ENCODE results near the gene CYSTM1.
"Not testable (repeated sequence)": the region's sequence is repeated elsewhere in the genome, so short reads cannot be mapped to it uniquely, and the experiment has no call there.

CYSTM1 gene

DNA sequence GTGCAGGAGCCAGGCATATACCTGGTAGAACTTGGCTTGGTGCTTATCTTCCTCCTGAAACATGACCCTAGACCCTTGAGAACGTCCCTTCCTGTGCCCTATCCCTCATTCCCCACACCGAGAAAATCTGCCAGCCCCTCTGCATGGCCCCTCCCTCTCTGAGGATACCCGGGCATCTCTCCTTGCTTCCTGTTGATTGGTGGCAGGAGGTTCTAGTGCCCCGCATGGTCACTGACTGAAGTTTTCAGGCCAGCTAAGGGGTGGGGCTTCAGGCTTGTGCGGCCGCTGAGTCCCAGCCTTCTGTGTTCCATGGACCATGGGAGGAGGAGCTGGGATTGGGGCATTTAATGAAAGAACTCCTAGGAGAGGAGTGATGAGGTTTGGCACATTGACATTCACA, 26.5 kb upstream of the CYSTM1 start:
- in situ Hi-C loops (cut with HindIII; ENCODE audit: low sequenced_read_pairs) = no loop called here

- in situ Hi-C loops (cut with HindIII; ENCODE audit: low sequenced_read_pairs) = no loop called here
Observed at GRCh38 chr5:140150201-140150600, 24.8 kb upstream of the CYSTM1 start.

DNA sequence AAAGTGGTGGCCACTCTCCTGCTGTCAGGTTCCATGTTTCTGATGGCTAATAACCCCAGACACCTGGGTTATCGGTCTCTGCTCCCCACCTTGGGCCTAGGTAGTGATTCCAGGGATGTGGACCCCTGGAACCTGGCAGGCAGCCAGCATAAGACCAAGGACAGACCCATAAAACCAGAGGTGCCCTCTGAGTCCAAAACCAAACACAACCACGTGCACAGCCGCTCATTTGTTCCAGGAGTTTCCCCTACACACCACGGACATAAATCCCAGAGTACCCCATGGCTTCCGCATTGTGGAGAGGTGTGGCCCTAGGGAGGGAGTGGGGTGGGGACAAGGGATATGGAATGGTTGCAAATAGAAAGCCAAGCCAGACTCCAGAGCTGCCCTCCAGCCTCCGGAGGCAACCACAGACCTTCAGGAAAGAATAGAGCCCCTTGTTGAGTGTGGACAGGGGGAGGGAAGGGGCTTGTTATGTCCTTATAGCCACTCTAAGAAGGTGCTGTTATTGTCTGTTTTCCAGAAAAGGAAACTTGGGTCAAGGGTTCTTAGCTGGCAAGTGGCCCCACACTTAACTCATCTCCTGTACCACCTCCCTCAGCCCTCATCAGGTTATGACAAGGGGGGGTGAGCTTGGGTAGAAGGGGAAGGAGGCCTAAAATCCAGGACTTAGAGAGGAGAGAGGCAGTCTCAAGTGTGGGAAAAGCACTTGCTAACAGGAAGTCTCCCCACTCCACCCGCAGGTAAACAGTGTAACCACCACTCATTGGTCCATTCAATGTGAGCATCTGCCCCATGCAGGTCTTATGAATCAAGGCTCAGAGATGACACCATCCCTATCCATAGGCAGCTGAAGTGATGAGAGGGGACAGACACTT, 23.6 kb upstream of the CYSTM1 start:
- in situ Hi-C loops (cut with HindIII; ENCODE audit: low sequenced_read_pairs) = no loop called here

DNA sequence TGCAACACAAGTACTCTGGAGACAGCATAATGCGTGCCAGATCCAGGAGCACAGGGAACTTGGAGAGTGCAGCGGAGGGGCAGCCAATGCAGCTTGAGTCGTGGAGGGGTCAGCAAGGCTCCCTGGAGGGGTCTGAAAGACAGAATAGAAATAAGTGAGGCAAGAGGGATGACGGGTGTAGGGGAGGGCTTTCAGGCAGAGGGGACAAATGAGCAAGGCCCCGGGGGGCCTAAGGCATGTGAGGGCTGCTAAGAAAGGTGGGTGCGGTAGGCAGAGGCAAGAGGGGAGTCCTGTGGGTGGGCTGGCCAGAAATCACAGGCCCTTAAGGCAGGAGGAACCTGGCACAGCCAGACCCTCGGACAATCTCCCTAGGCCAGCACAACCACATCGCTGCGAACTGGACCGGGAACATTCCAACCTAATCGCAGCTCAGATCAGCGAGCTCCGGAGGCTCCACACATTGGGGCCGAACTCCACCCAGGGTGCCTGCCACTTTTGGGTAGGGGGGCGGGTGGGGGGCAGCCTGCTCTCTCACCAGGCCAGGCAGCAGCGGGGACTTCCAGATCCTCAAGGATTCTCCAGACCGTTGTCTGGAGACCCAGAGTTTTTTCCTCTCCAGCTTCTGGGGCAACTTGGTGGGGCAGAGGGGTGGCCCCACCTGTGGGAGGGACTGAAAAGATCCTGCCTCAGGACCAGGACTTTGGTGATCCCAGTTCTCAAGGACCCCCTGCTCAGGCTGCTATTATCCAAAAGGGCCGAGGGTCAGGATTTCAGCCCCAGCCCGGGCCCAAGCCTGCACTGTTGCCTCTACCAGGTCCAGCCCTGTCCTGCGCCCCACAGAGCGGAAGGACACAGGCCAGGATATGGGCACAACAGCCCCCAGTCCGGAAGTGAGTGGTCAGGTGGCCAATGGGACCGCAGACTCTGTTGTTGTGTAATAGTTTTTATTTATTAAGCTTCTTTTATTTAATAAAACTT, 22.7 kb upstream of the CYSTM1 start:
- in situ Hi-C loops (cut with HindIII; ENCODE audit: low sequenced_read_pairs) = no loop called here

DNA sequence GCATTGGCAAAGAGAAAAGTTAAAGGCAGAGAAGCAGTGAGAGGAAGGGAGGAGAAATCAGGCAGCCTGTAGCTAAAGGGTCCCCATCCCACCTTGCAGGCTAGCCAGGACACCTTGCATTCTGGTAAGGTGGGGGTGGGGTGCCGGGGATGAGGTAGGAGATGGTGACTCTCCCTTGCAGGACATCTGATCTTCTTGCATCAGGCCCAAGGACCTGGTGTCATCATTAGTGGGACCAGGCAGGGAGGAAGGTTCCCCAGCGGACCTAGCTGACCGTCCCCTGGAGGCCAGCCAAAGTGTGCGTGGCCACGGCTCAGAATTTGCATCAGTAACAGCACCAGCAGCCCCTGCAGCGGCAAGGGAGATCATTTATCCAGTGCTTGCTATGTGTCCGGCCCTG, 21.7 kb upstream of the CYSTM1 start:
- in situ Hi-C loops (cut with HindIII; ENCODE audit: low sequenced_read_pairs) = no loop called here

GRCh38 chr5:140153905-140154304, 21.1 kb upstream of the CYSTM1 start:
- in situ Hi-C loops (cut with HindIII; ENCODE audit: low sequenced_read_pairs) = no loop called here

DNA sequence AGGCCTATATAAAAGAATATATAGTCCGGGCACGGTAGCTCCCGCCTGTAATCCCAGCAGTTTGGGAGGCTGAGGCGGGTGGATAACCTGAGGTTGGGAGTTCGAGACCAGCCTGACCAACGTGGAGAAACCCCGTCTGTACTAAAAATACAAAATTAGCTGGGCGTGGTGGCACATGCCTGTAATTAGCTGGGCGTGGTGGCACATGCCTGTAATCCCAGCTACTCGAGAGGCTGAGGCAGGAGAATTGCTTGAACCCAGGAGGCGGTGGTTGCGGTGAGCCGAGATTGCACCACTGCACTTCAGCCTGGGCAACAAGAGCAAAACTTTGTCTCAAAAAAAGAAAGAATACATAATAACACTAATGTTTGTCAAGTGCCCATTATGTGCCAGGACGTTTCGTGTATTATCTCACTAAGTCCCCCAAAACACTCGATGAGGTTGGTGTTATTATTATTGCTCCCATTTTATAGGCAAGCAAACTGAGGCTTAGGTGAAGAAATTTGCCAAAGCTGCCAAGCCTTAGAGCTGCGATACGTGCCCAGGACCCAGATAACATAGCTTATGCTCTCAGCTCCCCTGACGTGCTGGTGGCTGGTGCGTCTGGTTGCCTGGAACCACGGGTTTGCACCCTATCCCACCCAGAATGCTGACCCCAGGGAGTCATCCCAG, 20.1 kb upstream of the CYSTM1 start:
- in situ Hi-C loops (cut with HindIII; ENCODE audit: low sequenced_read_pairs) = not testable (repeated sequence)

DNA sequence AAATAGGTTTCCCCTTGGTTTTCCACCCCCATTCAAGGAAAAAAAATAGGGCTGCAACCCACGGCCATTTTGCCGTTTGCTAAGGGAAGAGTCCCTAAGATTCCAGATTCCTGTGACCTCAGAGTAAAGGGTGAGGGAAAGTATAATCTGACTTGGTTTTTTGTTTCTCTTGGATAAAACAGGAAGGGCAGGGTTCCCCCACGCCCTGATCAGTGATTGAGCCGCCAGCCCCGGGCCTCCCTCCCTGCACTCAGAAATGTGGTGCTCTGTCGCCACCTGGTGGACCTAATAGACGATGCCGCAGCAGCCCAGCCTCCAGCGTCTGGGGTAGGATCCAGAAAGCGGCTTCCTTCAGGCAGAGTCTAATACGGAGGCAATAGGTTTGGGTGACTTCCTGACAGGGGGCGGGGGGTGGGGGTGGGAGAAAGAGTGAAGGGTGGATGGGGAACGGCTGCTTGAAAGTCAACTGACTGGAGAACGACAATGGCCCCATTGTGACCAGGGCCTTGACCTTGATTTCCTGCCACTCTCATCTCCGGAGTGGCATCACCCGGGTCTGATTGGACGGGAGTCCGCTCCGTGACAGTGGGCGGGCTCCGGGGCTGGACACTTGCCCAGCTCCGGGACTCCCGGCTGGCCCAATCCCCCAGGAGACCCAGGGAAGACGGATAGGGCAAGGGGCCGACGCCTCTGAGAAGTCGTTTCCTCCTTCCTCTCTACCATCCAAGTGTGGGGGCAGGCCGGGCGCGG, 17.8 kb upstream of the CYSTM1 start:
- in situ Hi-C loops (cut with HindIII; ENCODE audit: low sequenced_read_pairs) = no loop called here

- in situ Hi-C loops (cut with HindIII; ENCODE audit: low sequenced_read_pairs) = no loop called here
Observed at GRCh38 chr5:140159014-140159927, 15.7 kb upstream of the CYSTM1 start.

DNA sequence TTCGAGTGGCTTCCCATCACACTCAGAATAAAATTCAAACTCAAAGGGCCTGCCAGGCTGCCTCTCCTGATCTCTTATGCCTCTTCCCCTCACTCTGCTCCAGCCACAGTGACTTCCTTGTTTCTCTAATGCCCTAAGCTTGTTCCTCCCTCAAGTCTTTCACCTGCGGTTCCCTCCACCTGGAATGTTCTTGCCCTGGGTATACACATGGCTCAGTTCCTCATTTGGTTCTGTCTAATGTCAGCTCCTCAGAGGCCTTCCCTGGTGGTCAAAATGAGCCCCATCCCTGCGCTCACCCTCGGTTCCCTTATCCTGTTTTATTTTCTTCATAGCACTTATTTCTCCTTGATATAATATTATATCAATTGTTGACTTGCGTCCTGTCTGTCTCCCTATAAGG, 12.7 kb upstream of the CYSTM1 start:
- in situ Hi-C loops (cut with HindIII; ENCODE audit: low sequenced_read_pairs) = no loop called here

- in situ Hi-C loops (cut with HindIII; ENCODE audit: low sequenced_read_pairs) = no loop called here
Observed at GRCh38 chr5:140162781-140163180, 12.2 kb upstream of the CYSTM1 start.

GRCh38 chr5:140165101-140165922, 9.7 kb upstream of the CYSTM1 start:
- in situ Hi-C loops (cut with HindIII; ENCODE audit: low sequenced_read_pairs) = no loop called here

DNA sequence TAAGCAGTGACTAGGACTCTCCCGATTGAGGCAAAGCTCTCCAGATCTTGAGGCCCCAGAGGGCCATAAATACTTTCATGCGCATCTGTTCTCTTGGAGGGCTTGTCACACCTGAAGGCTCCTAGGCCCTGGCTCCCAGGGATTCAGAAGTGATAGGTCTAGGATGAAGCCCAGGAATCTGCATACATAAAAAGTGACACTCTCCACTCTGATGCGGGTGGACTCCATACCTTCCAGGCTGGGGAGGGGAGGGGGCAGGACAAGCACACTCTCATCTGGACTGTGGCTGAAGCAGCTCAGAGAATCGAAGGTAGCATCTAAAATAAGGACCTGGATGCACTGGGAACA, 9.1 kb upstream of the CYSTM1 start:
- in situ Hi-C loops (cut with HindIII; ENCODE audit: low sequenced_read_pairs) = no loop called here

GRCh38 chr5:140166911-140167310, 8.1 kb upstream of the CYSTM1 start:
- in situ Hi-C loops (cut with HindIII; ENCODE audit: low sequenced_read_pairs) = no loop called here

DNA sequence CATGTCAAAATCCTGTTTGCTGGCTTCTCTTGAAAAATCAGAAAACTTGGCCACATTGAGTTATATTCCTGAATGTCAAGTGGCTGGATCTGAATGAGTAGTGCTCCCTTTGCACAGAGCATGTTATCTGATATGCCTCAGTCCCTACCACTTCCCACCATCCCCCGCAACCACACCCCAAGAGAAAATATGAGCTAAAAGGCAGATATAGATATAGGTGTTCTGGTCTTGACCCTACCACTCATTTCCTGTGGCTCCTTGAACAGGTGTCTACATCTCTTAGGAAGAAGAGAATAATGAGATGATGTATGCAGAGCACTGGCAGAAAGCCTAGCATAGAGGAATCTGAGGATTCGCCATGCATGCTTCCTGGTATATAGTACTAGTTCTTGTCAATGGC, 6.6 kb upstream of the CYSTM1 start:
- in situ Hi-C loops (cut with HindIII; ENCODE audit: low sequenced_read_pairs) = no loop called here

GRCh38 chr5:140169410-140169809, 5.6 kb upstream of the CYSTM1 start:
- in situ Hi-C loops (cut with HindIII; ENCODE audit: low sequenced_read_pairs) = no loop called here

GRCh38 chr5:140172483-140172882, 2.5 kb upstream of the CYSTM1 start:
- in situ Hi-C loops (cut with HindIII; ENCODE audit: low sequenced_read_pairs) = no loop called here

DNA sequence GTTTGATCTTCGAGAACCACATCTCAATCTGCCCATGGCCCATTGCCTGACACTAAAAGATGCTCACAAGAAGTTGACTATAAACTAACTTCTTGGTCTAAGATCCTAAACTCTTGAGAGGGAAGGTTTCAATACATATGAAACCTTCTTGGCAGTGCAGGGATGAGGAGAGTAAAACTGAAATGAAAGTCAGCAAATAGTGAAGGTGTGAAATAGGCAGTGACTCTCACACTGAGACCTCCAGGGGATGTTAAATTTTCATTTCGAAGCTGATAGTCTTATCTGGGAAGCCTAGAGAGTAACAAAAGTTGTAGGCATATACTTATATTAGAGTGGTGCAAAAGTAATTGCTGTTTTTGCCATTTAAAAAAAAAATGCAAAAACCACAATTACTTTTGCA, 974 bp upstream of the CYSTM1 start:
- in situ Hi-C loops (cut with HindIII; ENCODE audit: low sequenced_read_pairs) = no loop called here
